H9 (cell line): ENCODE results near the gene SDK1. TPM values are rescaled to one million over a fixed set of nuclear protein-coding genes. Genes with fewer than 3 reads are reported as not detected.
A peak's percentile ranks its signal among the peaks of the same experiment; 100 is the strongest.

Source experiments
- DNase-seq: peaks from one replicate; pipeline ENCODE4 v3.0.0-alpha.2; 2017
- H2AFZ ChIP-seq: one replicate; pipeline ENCODE4 v1.6.1; 2013; ENCODE audit warnings: mild to moderate bottlenecking, low read length, control low read depth, moderate library complexity
- H2AK5ac ChIP-seq: 2 replicates; pipeline ENCODE4 v1.6.1; 2013; ENCODE audit warnings: low read length, control low read depth, mixed read lengths; ENCODE audit not compliant: insufficient read length
- H2BK120ac ChIP-seq: one replicate; pipeline ENCODE4 v1.6.1; 2013; ENCODE audit warnings: low read depth, mild to moderate bottlenecking, low read length, control low read depth, inconsistent platforms; ENCODE audit not compliant: poor library complexity, severe bottlenecking
- H2BK12ac ChIP-seq: 2 replicates; pipeline ENCODE4 v1.6.1; 2013; ENCODE audit warnings: low read length, control low read depth, mixed read lengths, low read depth; ENCODE audit not compliant: insufficient read length
- H2BK15ac ChIP-seq: 2 replicates; pipeline ENCODE4 v1.6.1; 2013; ENCODE audit warnings: low read depth, low read length, control low read depth
- H2BK20ac ChIP-seq: one replicate; pipeline ENCODE4 v1.6.1; 2013; ENCODE audit warnings: low read depth, mild to moderate bottlenecking, low read length, control low read depth, inconsistent platforms; ENCODE audit not compliant: poor library complexity, severe bottlenecking
- H2BK5ac ChIP-seq: 2 replicates; pipeline ENCODE4 v1.6.1; 2013; ENCODE audit warnings: low read length, control low read depth, mixed read lengths; ENCODE audit not compliant: insufficient read length
- H3K14ac ChIP-seq: 2 replicates; pipeline ENCODE4 v1.6.1; 2013; ENCODE audit warnings: low read length, control low read depth; ENCODE audit not compliant: insufficient read depth
- H3K18ac ChIP-seq: 2 replicates; pipeline ENCODE4 v1.6.1; 2013; ENCODE audit warnings: low read depth, mild to moderate bottlenecking, mixed read lengths, low read length, control low read depth; ENCODE audit not compliant: insufficient read length
- H3K23ac ChIP-seq: 2 replicates; pipeline ENCODE4 v1.6.1; 2013; ENCODE audit warnings: low read length, control low read depth, mixed read lengths, low read depth; ENCODE audit not compliant: insufficient read length
- H3K23me2 ChIP-seq: 2 replicates; pipeline ENCODE4 v1.6.1; 2013; ENCODE audit warnings: low read depth, mild to moderate bottlenecking, mixed read lengths, low read length, control low read depth; ENCODE audit not compliant: insufficient read length, poor library complexity, severe bottlenecking
- H3K27ac ChIP-seq: 2 replicates; pipeline ENCODE4 v1.5.1; 2013; ENCODE audit warnings: low read length, control low read depth, mixed read lengths, low read depth; ENCODE audit not compliant: insufficient read length
- H3K27me3 ChIP-seq: 2 replicates; pipeline ENCODE4 v1.6.1; 2013; ENCODE audit warnings: low read length, control low read depth, inconsistent platforms; ENCODE audit not compliant: insufficient read depth
- H3K4ac ChIP-seq: 2 replicates; pipeline ENCODE4 v1.6.1; 2013; ENCODE audit warnings: low read depth, mild to moderate bottlenecking, control low read depth, inconsistent platforms, low read length, moderate library complexity
- H3K4me1 ChIP-seq: 2 replicates; pipeline ENCODE4 v1.6.1; 2013; ENCODE audit warnings: low read length, control low read depth, inconsistent platforms; ENCODE audit not compliant: insufficient read depth
- H3K4me2 ChIP-seq: 2 replicates; pipeline ENCODE4 v1.6.1; 2013; ENCODE audit warnings: low read length, control low read depth, mixed read lengths; ENCODE audit not compliant: insufficient read length, insufficient read depth
- H3K56ac ChIP-seq: 2 replicates; pipeline ENCODE4 v1.6.1; 2013; ENCODE audit warnings: low read depth, mild to moderate bottlenecking, mixed read lengths, low read length, control low read depth; ENCODE audit not compliant: insufficient read length
- H3K79me1 ChIP-seq: 2 replicates; pipeline ENCODE4 v1.6.1; 2013; ENCODE audit warnings: low read depth, mild to moderate bottlenecking, moderate library complexity, low read length, control low read depth, inconsistent platforms; ENCODE audit not compliant: insufficient read depth, poor library complexity, severe bottlenecking
- H3K79me2 ChIP-seq: 2 replicates; pipeline ENCODE4 v1.6.1; 2013; ENCODE audit warnings: low read length, control low read depth, inconsistent platforms; ENCODE audit not compliant: insufficient read depth
- H3K9ac ChIP-seq: 2 replicates; pipeline ENCODE4 v1.6.1; 2013; ENCODE audit warnings: low read length, control low read depth, mixed read lengths; ENCODE audit not compliant: insufficient read length; ENCODE audit errors: extremely low read depth
- H3K9me3 ChIP-seq: one replicate; pipeline ENCODE4 v1.6.1; 2013; ENCODE audit warnings: low read depth, low read length, inconsistent platforms; ENCODE audit not compliant: control insufficient read depth
- H3T11ph ChIP-seq: one replicate; pipeline ENCODE4 v1.6.1; 2013; ENCODE audit warnings: mild to moderate bottlenecking, low read length, control low read depth, inconsistent platforms
- H4K20me1 ChIP-seq: one replicate; pipeline ENCODE4 v1.6.1; 2013; ENCODE audit not compliant: control insufficient read depth, insufficient read length, insufficient read depth
- H4K5ac ChIP-seq: 2 replicates; pipeline ENCODE4 v1.6.1; 2013; ENCODE audit warnings: low read depth, mild to moderate bottlenecking, mixed read lengths, low read length, control low read depth; ENCODE audit not compliant: insufficient read length
- H4K8ac ChIP-seq: replicated peaks from 2 replicates; pipeline ENCODE4 v1.6.1; 2013; ENCODE audit warnings: low read length, control low read depth, mixed read lengths, low read depth; ENCODE audit not compliant: insufficient read length
- H4K91ac ChIP-seq: 2 replicates; pipeline ENCODE4 v1.6.1; 2013; ENCODE audit warnings: low read depth, mild to moderate bottlenecking, moderate library complexity, mixed read lengths, low read length, control low read depth; ENCODE audit not compliant: insufficient read length
- H3K27ac Mint-ChIP-seq, 3 experiments: 2 replicates in 2 of 3; 3 replicates in 1 of 3; pipeline ENCODE4 v1.8.0; 2020 to 2021; ENCODE audit warnings: mixed read lengths in 3 of 3, mild to moderate bottlenecking in 1 of 3, moderate library complexity in 1 of 3
- H3K27me3 Mint-ChIP-seq: 2 replicates; pipeline ENCODE4 v1.8.0; 2021; ENCODE audit warnings: low read depth, mild to moderate bottlenecking, moderate library complexity, mixed read lengths
- H3K36me3 Mint-ChIP-seq, 3 experiments: 2 replicates in 2 of 3; 3 replicates in 1 of 3; pipeline ENCODE4 v1.8.0; 2020 to 2021; ENCODE audit warnings: low read depth in 3 of 3, mixed read lengths in 3 of 3; ENCODE audit not compliant: insufficient read depth in 1 of 3
- H3K4me1 Mint-ChIP-seq, 2 experiments: 2 replicates each; pipeline ENCODE4 v1.8.0; 2020; ENCODE audit warnings: mixed read lengths in 2 of 2
- H3K4me3 Mint-ChIP-seq, 2 experiments: 2 replicates in 1 of 2; 3 replicates in 1 of 2; pipeline ENCODE4 v1.8.0; 2020 to 2021; ENCODE audit warnings: mild to moderate bottlenecking in 2 of 2, mixed read lengths in 2 of 2, moderate library complexity in 1 of 2
- H3K9me3 Mint-ChIP-seq, 2 experiments: 2 replicates in 1 of 2; 3 replicates in 1 of 2; pipeline ENCODE4 v1.8.0; 2020; ENCODE audit warnings: mild to moderate bottlenecking in 2 of 2, mixed read lengths in 2 of 2, moderate library complexity in 1 of 2
- WGBS: extraction: QIAGEN DNeasy Blood & Tissue Kit; methylation state at CpG from one replicate; pipeline ENCODE4 v1.1.7; 2013; ENCODE audit warnings: missing lambda C conversion rate, low lambda C conversion rate, mixed read lengths; ENCODE audit not compliant: insufficient read length; ENCODE audit errors: extremely low coverage; 5-methylcytosine and 5-hydroxymethylcytosine counted together
- total RNA-seq: library from RNA; stranded (reverse); gene quantifications from 2 replicates; pipeline ENCODE4 v1.2.1, GENCODE V29; 2021
- TF ChIP-seq, protein P1 (sequence below): fragments of 200-600 bp; sonication (generic); conservative IDR thresholded peaks from 3 replicates; pipeline ENCODE4 v1.8.0; 2021; ENCODE audit warnings: antibody characterized with exemption, mild to moderate bottlenecking

Gene SDK1
- total RNA-seq, 1 experiment from 2014 or later = 8.7 TPM

DNA sequence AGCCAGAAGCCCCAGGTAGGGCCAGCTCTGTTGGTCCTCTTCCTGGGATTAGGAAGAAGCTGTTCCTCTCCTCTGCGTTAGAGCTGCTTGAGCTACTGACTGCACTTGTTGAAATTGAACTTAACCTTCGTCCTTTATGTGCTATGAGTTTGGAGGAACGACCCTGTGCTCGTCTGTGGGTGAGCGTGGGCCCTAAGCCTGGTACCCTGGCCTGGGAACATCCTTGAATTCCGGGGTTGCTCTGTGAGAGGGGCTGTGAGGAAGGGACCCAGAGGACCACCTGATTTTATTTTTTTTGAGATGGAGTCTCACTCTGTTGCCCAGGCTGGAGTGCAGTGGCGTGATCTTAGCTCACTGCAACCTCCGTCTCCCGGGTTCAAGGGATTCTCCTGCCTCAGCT is 933.8 kb downstream of the SDK1 start:
- no peak overlapping the region for H2AFZ ChIP-seq
- Mint-ChIP-seq H3K36me3 (no peaks in the 10 kb centered on the region), H3K27ac (peak overlapping the region in 1 of 3 experiments; percentile 74; a peak in 2 of 7 replicates), H3K4me3 (no peak overlapping the region), H3K27me3 (peaks cover 2% of the 10 kb centered on the region; the same call in 1 of the 2 replicates), H3K9me3 (no peaks in the 10 kb centered on the region), H3K4me1 (peaks cover 1 to 7% of the 10 kb centered on the region in 2 experiments)
- H4K5ac ChIP-seq = no peak overlapping the region
- no peak overlapping the region for H2BK20ac ChIP-seq
- no peak overlapping the region for H3K23ac ChIP-seq
- no CpG with 5 or more reads among the region's 9 CpGs for WGBS
- H3K4me2 ChIP-seq = no peak overlapping the region
- H3K79me1 ChIP-seq = no peaks in the 10 kb centered on the region
- no peak overlapping the region for H2BK12ac ChIP-seq
- H2AK5ac ChIP-seq = no peak overlapping the region
- H4K8ac ChIP-seq = no peak overlapping the region
- H3K23me2 ChIP-seq = no peaks in the 10 kb centered on the region
- no peak overlapping the region for H3K4ac ChIP-seq
- no peak overlapping the region for H3T11ph ChIP-seq
- no peak overlapping the region for H2BK15ac ChIP-seq
- DNase-seq = no peak
- no peak overlapping the region for H3K18ac ChIP-seq
- no peak overlapping the region for H3K27ac ChIP-seq
- H3K4me1 ChIP-seq = peaks cover 2% of the 10 kb centered on the region; the same call in 1 of the 2 replicates
- TF ChIP-seq, protein P1, sequence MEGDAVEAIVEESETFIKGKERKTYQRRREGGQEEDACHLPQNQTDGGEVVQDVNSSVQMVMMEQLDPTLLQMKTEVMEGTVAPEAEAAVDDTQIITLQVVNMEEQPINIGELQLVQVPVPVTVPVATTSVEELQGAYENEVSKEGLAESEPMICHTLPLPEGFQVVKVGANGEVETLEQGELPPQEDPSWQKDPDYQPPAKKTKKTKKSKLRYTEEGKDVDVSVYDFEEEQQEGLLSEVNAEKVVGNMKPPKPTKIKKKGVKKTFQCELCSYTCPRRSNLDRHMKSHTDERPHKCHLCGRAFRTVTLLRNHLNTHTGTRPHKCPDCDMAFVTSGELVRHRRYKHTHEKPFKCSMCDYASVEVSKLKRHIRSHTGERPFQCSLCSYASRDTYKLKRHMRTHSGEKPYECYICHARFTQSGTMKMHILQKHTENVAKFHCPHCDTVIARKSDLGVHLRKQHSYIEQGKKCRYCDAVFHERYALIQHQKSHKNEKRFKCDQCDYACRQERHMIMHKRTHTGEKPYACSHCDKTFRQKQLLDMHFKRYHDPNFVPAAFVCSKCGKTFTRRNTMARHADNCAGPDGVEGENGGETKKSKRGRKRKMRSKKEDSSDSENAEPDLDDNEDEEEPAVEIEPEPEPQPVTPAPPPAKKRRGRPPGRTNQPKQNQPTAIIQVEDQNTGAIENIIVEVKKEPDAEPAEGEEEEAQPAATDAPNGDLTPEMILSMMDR = no peak
- no peak overlapping the region for H2BK5ac ChIP-seq
- H3K9me3 ChIP-seq = no peaks in the 10 kb centered on the region
- H4K91ac ChIP-seq = no peak overlapping the region
- no peaks in the 10 kb centered on the region for H4K20me1 ChIP-seq
- no peak overlapping the region for H2BK120ac ChIP-seq
- no peaks in the 10 kb centered on the region for H3K27me3 ChIP-seq
- H3K14ac ChIP-seq = no peak overlapping the region
- no peak overlapping the region for H3K56ac ChIP-seq
- H3K79me2 ChIP-seq = no peaks in the 10 kb centered on the region
- H3K9ac ChIP-seq = no peak overlapping the region
